CD14-positive monocyte (primary cell): ENCODE results near the gene MSI2. TPM values are rescaled to one million over a fixed set of nuclear protein-coding genes. Genes with fewer than 3 reads are reported as not detected.
A peak's percentile ranks its signal among the peaks of the same experiment; 100 is the strongest.

Experiments used
- DNase-seq, 3 donors: peaks; one replicate each; pipeline ENCODE4 v3.0.0-alpha.2; 2011 to 2022
- H2AFZ ChIP-seq: 2 replicates; pipeline ENCODE4 v1.6.0; 2012; ENCODE audit warnings: mild to moderate bottlenecking, low read depth, low read length, inconsistent platforms; ENCODE audit not compliant: insufficient read depth, poor library complexity, severe bottlenecking
- H3K27ac ChIP-seq, 2 donors: 1 replicate in 1 of 2; 2 replicates in 1 of 2; pipeline ENCODE4 v1.5.1; 2012 to 2013; ENCODE audit warnings: low read length in 2 of 2, control low read depth in 1 of 2, inconsistent platforms in 1 of 2, low read depth in 1 of 2, mild to moderate bottlenecking in 1 of 2
- H3K27me3 ChIP-seq, 2 donors: one replicate each; pipeline versions ENCODE4 v1.6.0 to v1.6.1; 2011 to 2013; ENCODE audit warnings: low read length in 2 of 2; ENCODE audit not compliant: control insufficient read depth in 2 of 2, insufficient read depth in 2 of 2
- H3K36me3 ChIP-seq, 2 donors: replicated peaks in 1 of 2; 1 replicate in 1 of 2; 2 replicates in 1 of 2; pipeline versions ENCODE4 v1.5.1 to v1.6.1; 2012 to 2013; ENCODE audit warnings: low read length in 2 of 2, control low read depth in 1 of 2, inconsistent platforms in 1 of 2, mild to moderate bottlenecking in 1 of 2; ENCODE audit not compliant: insufficient read depth in 2 of 2, control insufficient read depth in 1 of 2
- H3K4me1 ChIP-seq, 2 donors: 1 replicate in 1 of 2; 2 replicates in 1 of 2; pipeline versions ENCODE4 v1.5.1 to v1.6.1; 2012 to 2013; ENCODE audit warnings: low read length in 2 of 2, control low read depth in 1 of 2, inconsistent platforms in 1 of 2, mild to moderate bottlenecking in 1 of 2, moderate library complexity in 1 of 2; ENCODE audit not compliant: insufficient read depth in 2 of 2, control insufficient read depth in 1 of 2
- H3K4me2 ChIP-seq: replicated peaks from 2 replicates; pipeline ENCODE3; 2012; ENCODE audit warnings: low read length, moderate library complexity, mild to moderate bottlenecking; ENCODE audit not compliant: poor library complexity, severe bottlenecking; ENCODE audit errors: extremely low read depth
- H3K4me3 ChIP-seq, 3 experiments: fragments of 200-600 bp in 1 of 3; sonication (generic) in 1 of 3; replicated peaks in 1 of 3; 1 replicate in 2 of 3; 2 replicates in 1 of 3; pipeline ENCODE4 v1.5.1; 2011 to 2013; ENCODE audit warnings: low read length in 3 of 3, mild to moderate bottlenecking in 3 of 3, control low read depth in 2 of 3, low read depth in 2 of 3, inconsistent platforms in 1 of 3, moderate library complexity in 1 of 3
- H3K79me2 ChIP-seq: 2 replicates; pipeline ENCODE4 v1.6.0; 2012; ENCODE audit warnings: mild to moderate bottlenecking, control low read depth, inconsistent platforms, low read length, moderate library complexity; ENCODE audit not compliant: insufficient read depth
- H3K9ac ChIP-seq: 2 replicates; pipeline ENCODE4 v1.6.0; 2017; ENCODE audit warnings: low read length, mild to moderate bottlenecking; ENCODE audit not compliant: insufficient read depth, poor library complexity, severe bottlenecking
- H3K9me3 ChIP-seq, 2 donors: replicated peaks in 1 of 2; 1 replicate in 1 of 2; 2 replicates in 1 of 2; pipeline versions ENCODE4 v1.5.1 to v1.6.1; 2012 to 2013; ENCODE audit warnings: low read length in 2 of 2, control low read depth in 1 of 2; ENCODE audit not compliant: control insufficient read depth in 1 of 2, insufficient read depth in 1 of 2
- H4K20me1 ChIP-seq: 2 replicates; pipeline ENCODE4 v1.6.0; 2012; ENCODE audit warnings: mild to moderate bottlenecking, low read length, control low read depth, moderate library complexity; ENCODE audit not compliant: insufficient read depth
- H3K27ac Mint-ChIP-seq, 7 donors: one replicate each; pipeline ENCODE4 v1.8.0; 2020; ENCODE audit warnings: mild to moderate bottlenecking in 7 of 7, mixed read lengths in 7 of 7, moderate library complexity in 6 of 7, inconsistent platforms in 2 of 7
- H3K27me3 Mint-ChIP-seq, 3 donors: one replicate each; pipeline ENCODE4 v1.8.0; 2021 to 2022; ENCODE audit warnings: low read depth in 3 of 3, mild to moderate bottlenecking in 3 of 3, mixed read lengths in 3 of 3, moderate library complexity in 3 of 3, inconsistent platforms in 1 of 3
- H3K36me3 Mint-ChIP-seq, 2 donors: one replicate each; pipeline ENCODE4 v1.8.0; 2020; ENCODE audit warnings: mixed read lengths in 2 of 2, inconsistent platforms in 1 of 2, mild to moderate bottlenecking in 1 of 2
- H3K4me1 Mint-ChIP-seq: one replicate; pipeline ENCODE4 v1.8.0; 2020; ENCODE audit warnings: mild to moderate bottlenecking, mixed read lengths
- H3K4me3 Mint-ChIP-seq, 2 donors: one replicate each; pipeline ENCODE4 v1.8.0; 2020; ENCODE audit warnings: mild to moderate bottlenecking in 2 of 2, mixed read lengths in 2 of 2, moderate library complexity in 1 of 2
- H3K9me3 Mint-ChIP-seq, 7 donors: one replicate each; pipeline ENCODE4 v1.8.0; 2020 to 2022; ENCODE audit warnings: mixed read lengths in 7 of 7, mild to moderate bottlenecking in 6 of 7, moderate library complexity in 6 of 7, inconsistent platforms in 2 of 7
- CTCF ChIP-seq: fragments of 200-600 bp; IDR thresholded peaks from one replicate; pipeline ENCODE4 v1.8.0; 2022; ENCODE audit warnings: antibody characterized with exemption, mild to moderate bottlenecking
- WGBS: methylation state at CpG from one replicate; pipeline ENCODE4 v1.1.5; 2013; ENCODE audit warnings: missing lambda C conversion rate; ENCODE audit not compliant: insufficient coverage; 5-methylcytosine and 5-hydroxymethylcytosine counted together
- intact Hi-C, 2 donors: fragments of 100-400 bp; cut with micrococcal nuclease; formaldehyde crosslinking; loops; one replicate each; pipeline versions ENCODE4 v1.15.0 to v1.15.1; 2023
- polyA plus RNA-seq, 3 donors: library from polyadenylated mRNA; depleted of rRNA in 1 of 3; unstranded in 2 of 3; stranded (reverse) in 1 of 3; fragments of 300-500 nt in 2 of 3; fragments of >200 nt in 1 of 3; fragmentation: Illumina TruSeq in 2 of 3; gene quantifications; 1 replicate in 2 of 3; 2 replicates in 1 of 3; pipeline ENCODE4 v1.2.3, GENCODE V29; 2012 to 2021

Gene MSI2
- polyA plus RNA-seq, 3 donors: 0.20 to 6.6 (median 0.37) TPM

GRCh38 chr17:57462007-57462579 lies 205.8 kb downstream of the MSI2 start:
- H2AFZ ChIP-seq: no peak overlapping the region
- H3K4me3 ChIP-seq: no peak overlapping the region
- Mint-ChIP-seq H3K27me3 (peaks cover 0 to 1% (median 0%) of the 10 kb centered on the region in 3 donors), H3K4me1 (peaks cover 25% of the 10 kb centered on the region), H3K27ac (peak overlapping the region in 3 of 7 donors; percentile 17 to 72 (median 67)), H3K4me3 (no peak overlapping the region), H3K9me3 (peaks cover 0 to 3% (median 0%) of the 10 kb centered on the region in 7 donors), H3K36me3 (peaks cover 0 to 2% of the 10 kb centered on the region in 2 donors)
- TF ChIP-seq CTCF: no peak
- H4K20me1 ChIP-seq: no peaks in the 10 kb centered on the region
- no peak overlapping the region for H3K27ac ChIP-seq
- no peaks in the 10 kb centered on the region for H3K9me3 ChIP-seq
- WGBS: 91% methylated on average over 3 of the region's 4 CpGs
- H3K4me1 ChIP-seq: no peaks in the 10 kb centered on the region
- no peaks in the 10 kb centered on the region for H3K79me2 ChIP-seq
- H3K27me3 ChIP-seq: no peaks in the 10 kb centered on the region
- DNase-seq: no peak
- intact Hi-C loops: no loop called here
- no peak overlapping the region for H3K9ac ChIP-seq
- H3K36me3 ChIP-seq: no peaks in the 10 kb centered on the region
- H3K4me2 ChIP-seq: no peak overlapping the region

GRCh38 chr17:57463103-57463885 lies 207.0 kb downstream of the MSI2 start:
- TF ChIP-seq CTCF: no peak
- DNase-seq: peak in 1 of 3 donors; percentile 29
- H3K9me3 ChIP-seq: no peaks in the 10 kb centered on the region
- Mint-ChIP-seq H3K36me3 (peaks cover 0 to 2% of the 10 kb centered on the region in 2 donors), H3K4me3 (peak overlapping the region in 1 of 2 donors; percentile 2), H3K27ac (peak overlapping the region in 1 of 7 donors; percentile 27), H3K9me3 (peaks cover 0 to 7% (median 0%) of the 10 kb centered on the region in 7 donors), H3K27me3 (peaks cover 0 to 1% (median 0%) of the 10 kb centered on the region in 3 donors), H3K4me1 (peaks cover 28% of the 10 kb centered on the region)
- H3K4me3 ChIP-seq: no peak overlapping the region
- intact Hi-C loops: no loop called here
- no peak overlapping the region for H2AFZ ChIP-seq
- 66% methylated on average over 5 of the region's 9 CpGs for WGBS
- H4K20me1 ChIP-seq: no peaks in the 10 kb centered on the region
- no peaks in the 10 kb centered on the region for H3K4me1 ChIP-seq
- no peaks in the 10 kb centered on the region for H3K36me3 ChIP-seq
- no peak overlapping the region for H3K4me2 ChIP-seq
- H3K9ac ChIP-seq: no peak overlapping the region
- H3K27me3 ChIP-seq: no peaks in the 10 kb centered on the region
- no peak overlapping the region for H3K27ac ChIP-seq
- no peaks in the 10 kb centered on the region for H3K79me2 ChIP-seq
